Adrenal gland (tissue), 12 donors: ENCODE results near the gene ST7. TPM values are rescaled to one million over a fixed set of nuclear protein-coding genes. Genes with fewer than 3 reads are reported as not detected.
"Not testable (repeated sequence)": the region's sequence is repeated elsewhere in the genome, so short reads cannot be mapped to it uniquely, and the experiment has no call there.

Experiments
- DNase-seq, 7 donors: peaks; one replicate each; pipeline ENCODE4 v3.0.0-alpha.2; 2019 to 2020
- H3K27ac ChIP-seq, 5 donors: fragments of 200-600 bp; sonication (generic) in 4 of 5; 1 replicate in 3 of 5; 2 replicates in 2 of 5; pipeline versions ENCODE4 v1.5.1 to v1.8.0; 2016 to 2020; ENCODE audit warnings: mild to moderate bottlenecking in 1 of 5
- H3K27me3 ChIP-seq: fragments of 200-600 bp; 2 replicates; pipeline ENCODE4 v1.8.0; 2021
- H3K36me3 ChIP-seq, 2 donors: fragments of 200-600 bp; replicated peaks in 1 of 2; 1 replicate in 1 of 2; 2 replicates in 1 of 2; pipeline versions ENCODE4 v1.5.1 to v1.8.0; 2018 to 2022
- H3K4me1 ChIP-seq, 2 donors: fragments of 200-600 bp; replicated peaks in 1 of 2; 1 replicate in 1 of 2; 2 replicates in 1 of 2; pipeline versions ENCODE4 v1.5.1 to v1.8.0; 2018 to 2021
- H3K4me3 ChIP-seq, 4 donors: fragments of 200-600 bp; sonication (generic) in 3 of 4; one replicate each; pipeline ENCODE4 v1.5.1; 2016 to 2018
- H3K9me3 ChIP-seq, 3 donors: fragments of 200-600 bp; sonication (generic) in 1 of 3; replicated peaks in 1 of 3; 1 replicate in 2 of 3; 2 replicates in 1 of 3; pipeline versions ENCODE4 v1.5.1 to v1.8.0; 2016 to 2021
- POLR2A ChIP-seq, 2 donors: fragments of 450-650 bp; IDR thresholded peaks; one replicate each; pipeline ENCODE4 v1.6.1; 2017; ENCODE audit warnings: antibody characterized with exemption in 2 of 2, mild to moderate bottlenecking in 2 of 2, moderate library complexity in 1 of 2
- WGBS, 4 donors: extraction: QIAGEN DNeasy Blood & Tissue Kit in 2 of 4; methylation state at CpG; one replicate each; pipeline versions ENCODE4 v1.1.5 to v1.1.7; 2013 to 2017; 5-methylcytosine and 5-hydroxymethylcytosine counted together
- intact Hi-C, 2 donors: fragments of 100-400 bp; cut with DNase I; formaldehyde crosslinking; loops; one replicate each; pipeline versions ENCODE4 v1.14.1 to v1.15.0; 2022 to 2023
- polyA plus RNA-seq, 3 donors: library from polyadenylated mRNA; stranded (reverse); fragments of 200-250 nt in 2 of 3; fragments of 350-450 nt in 1 of 3; fragmentation: Illumina TruSeq in 1 of 3; extraction: RNeasy Lipid Tissue Mini Kit (QIAGEN cat#74804) in 1 of 3; gene quantifications; one replicate each; pipeline ENCODE4 v1.2.3, GENCODE V29; 2013 to 2014
- total RNA-seq, 9 donors: library from RNA; depleted of rRNA in 4 of 9; stranded (reverse); fragments of >200 nt in 4 of 9; fragments of 120-200 nt in 1 of 9; fragmentation: NEBNext Ultra II Directional in 1 of 9; extraction: Animal tissue kit (Norgen Biotek cat#: 25700) in 1 of 9; gene quantifications; one replicate each; pipeline versions ENCODE4 v1.1.0 to v1.2.4, GENCODE V29; 2013 to 2023
- TF ChIP-seq, protein P1 (sequence below), 6 experiments: fragments of 450-650 bp in 4 of 6; fragments of 200-600 bp in 2 of 6; sonication (generic) in 1 of 6; IDR thresholded peaks; 1 replicate in 5 of 6; 2 replicates in 1 of 6; pipeline versions ENCODE4 v1.5.1 to v1.8.0; 2016 to 2021; ENCODE audit warnings: antibody characterized with exemption in 6 of 6, mild to moderate bottlenecking in 2 of 6, moderate library complexity in 1 of 6
- donor health status: healthy with polysubstance abuse.
- donor health status: Bipolar disorder and iron deficiency.
- donor health status: DM: yes; HTN: yes; CAD: no.
- donor health status: DM: no; HTN: no; CAD: no.
- donor health status: DM: no; HTN: no; CAD: no.
- donor health status: DM: yes; HTN: yes; CAD: no.

Gene ST7
- total and polyA plus RNA-seq, 12 donors: 15.7 to 69.9 (median 33.1) TPM

DNA sequence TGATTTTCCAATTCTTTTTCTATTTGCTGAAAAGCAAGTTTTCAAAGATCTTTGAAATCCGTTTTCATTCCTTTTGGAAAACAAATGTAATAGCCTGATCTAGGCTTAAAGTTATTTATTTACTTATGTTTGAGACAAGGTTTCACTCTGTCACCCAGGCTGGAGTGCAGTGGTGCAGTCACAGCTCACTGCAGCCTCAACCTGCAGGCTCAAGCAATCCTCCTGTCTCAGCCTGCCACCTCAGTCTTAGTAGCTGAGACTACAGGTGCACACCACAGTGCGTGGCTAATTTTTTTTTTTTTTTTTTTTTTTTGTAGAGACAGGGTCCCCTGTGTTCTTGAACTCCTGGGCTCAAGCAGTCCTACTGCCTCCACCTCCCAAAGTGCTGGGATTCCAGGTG lies 4.6 kb downstream of the ST7 start:
- TF ChIP-seq POLR2A (IDR thresholded peaks at IDR 0.05): no peak
- TF ChIP-seq, protein P1, sequence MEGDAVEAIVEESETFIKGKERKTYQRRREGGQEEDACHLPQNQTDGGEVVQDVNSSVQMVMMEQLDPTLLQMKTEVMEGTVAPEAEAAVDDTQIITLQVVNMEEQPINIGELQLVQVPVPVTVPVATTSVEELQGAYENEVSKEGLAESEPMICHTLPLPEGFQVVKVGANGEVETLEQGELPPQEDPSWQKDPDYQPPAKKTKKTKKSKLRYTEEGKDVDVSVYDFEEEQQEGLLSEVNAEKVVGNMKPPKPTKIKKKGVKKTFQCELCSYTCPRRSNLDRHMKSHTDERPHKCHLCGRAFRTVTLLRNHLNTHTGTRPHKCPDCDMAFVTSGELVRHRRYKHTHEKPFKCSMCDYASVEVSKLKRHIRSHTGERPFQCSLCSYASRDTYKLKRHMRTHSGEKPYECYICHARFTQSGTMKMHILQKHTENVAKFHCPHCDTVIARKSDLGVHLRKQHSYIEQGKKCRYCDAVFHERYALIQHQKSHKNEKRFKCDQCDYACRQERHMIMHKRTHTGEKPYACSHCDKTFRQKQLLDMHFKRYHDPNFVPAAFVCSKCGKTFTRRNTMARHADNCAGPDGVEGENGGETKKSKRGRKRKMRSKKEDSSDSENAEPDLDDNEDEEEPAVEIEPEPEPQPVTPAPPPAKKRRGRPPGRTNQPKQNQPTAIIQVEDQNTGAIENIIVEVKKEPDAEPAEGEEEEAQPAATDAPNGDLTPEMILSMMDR (IDR thresholded peaks at IDR 0.05): no peak
- intact Hi-C loops: no loop called here
- H3K4me3 ChIP-seq: no peak overlapping the region
- peaks cover 4 to 23% of the 10 kb centered on the region in 2 donors for H3K4me1 ChIP-seq
- H3K9me3 ChIP-seq: no peaks in the 10 kb centered on the region
- WGBS, 4 donors: 84 to 91% (median 84%) methylated on average over 2 of the region's 2 CpGs
- H3K27me3 ChIP-seq: no peaks in the 10 kb centered on the region
- DNase-seq: no peak
- H3K36me3 ChIP-seq: no peaks in the 10 kb centered on the region
- no peak overlapping the region for H3K27ac ChIP-seq

DNA sequence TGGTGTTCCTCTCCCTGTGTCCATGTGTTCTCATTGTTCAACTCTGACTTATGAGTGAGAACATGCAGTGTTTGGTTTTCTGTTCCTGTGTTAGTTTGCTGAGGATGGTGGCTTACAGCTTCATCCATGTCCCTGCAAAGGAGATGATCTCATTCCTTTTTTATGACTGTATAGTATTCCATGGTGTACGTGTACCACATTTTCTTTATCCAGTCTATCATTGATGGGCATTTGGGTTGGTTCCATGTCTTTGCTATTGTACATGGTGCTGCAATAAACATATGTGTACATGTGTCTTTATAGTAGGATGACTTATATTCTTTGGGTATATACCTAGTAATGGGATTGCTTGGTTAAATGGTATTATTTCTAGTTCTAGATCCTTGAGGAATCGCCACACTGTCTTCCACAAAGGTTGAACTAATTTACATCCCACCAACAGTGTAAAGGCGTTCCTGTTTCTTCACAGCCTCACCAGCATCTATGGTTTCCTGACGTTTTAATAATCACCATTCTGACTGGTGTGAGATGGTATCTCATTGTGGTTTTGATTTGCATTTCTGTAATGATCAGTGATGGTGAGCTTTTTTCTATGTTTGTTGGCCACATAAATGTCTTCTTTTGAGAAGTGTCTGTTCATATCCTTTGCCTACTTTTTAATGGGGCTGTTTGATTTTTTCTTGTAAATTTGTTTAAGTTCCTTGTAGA lies 8.8 kb downstream of the ST7 start:
- intact Hi-C loops, H3K36me3 ChIP-seq, H3K4me1 ChIP-seq, DNase-seq, H3K27me3 ChIP-seq, H3K4me3 ChIP-seq, H3K9me3 ChIP-seq, H3K27ac ChIP-seq: not testable (repeated sequence)
- WGBS, 4 donors: 85 to 92% (median 88%) methylated on average over 4 of the region's 4 CpGs

DNA sequence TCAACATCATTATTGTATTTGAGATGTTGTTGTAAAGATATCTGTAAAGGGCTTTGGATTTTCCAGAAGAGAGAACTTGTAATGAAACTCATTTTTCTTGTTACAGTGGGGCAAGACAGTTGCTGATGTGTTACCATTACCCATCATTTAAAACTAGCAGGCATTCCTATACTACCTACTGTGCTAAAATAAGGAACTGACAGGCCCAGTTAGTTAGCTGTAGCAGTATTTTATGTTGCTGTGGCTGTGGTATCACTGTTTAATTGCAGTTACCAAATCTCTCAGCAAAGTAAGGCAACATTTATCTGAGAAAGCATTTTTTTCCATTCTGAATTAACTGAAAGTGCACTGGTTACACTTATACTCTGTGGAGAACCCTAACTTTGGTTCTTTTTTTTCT lies 9.9 kb downstream of the ST7 start:
- H3K27me3 ChIP-seq: no peaks in the 10 kb centered on the region
- no peak for DNase-seq

DNA sequence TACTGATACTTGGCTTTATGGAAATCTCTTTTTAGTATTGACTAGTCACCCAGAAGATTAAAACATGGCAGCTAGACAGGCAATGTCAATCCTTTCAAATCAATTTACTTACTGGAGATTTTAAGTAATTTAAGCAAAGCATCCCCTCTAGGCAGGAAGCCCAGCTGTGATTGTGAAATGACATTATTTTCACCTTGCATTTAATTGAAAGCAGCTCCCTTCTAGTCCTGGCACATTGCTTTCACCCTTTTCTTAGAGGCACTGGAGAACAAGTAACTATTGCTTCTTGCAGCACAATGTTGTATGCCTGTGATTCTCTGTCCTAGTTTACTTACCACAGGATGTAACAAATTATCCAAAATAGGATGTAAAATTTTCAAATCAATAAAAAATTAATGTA lies 13.3 kb downstream of the ST7 start:
- DNase-seq: no peak
- Histone ChIP-seq H3K27me3 (no peaks in the 10 kb centered on the region), H3K4me1 (peaks cover under 1 to 24% of the 10 kb centered on the region in 2 donors), H3K27ac (no peak overlapping the region), H3K36me3 (no peaks in the 10 kb centered on the region), H3K9me3 (no peaks in the 10 kb centered on the region), H3K4me3 (no peak overlapping the region)
- no peak for TF ChIP-seq POLR2A (IDR thresholded peaks at IDR 0.05)
- TF ChIP-seq, protein P1 (IDR thresholded peaks at IDR 0.05): no peak
- intact Hi-C loops: no loop called here

More for the DNA sequence above, 9.9 kb downstream of the ST7 start:
- intact Hi-C loops: no loop called here
- peaks cover 0 to 5% of the 10 kb centered on the region in 2 donors for H3K4me1 ChIP-seq
- TF ChIP-seq POLR2A (IDR thresholded peaks at IDR 0.05): no peak
- TF ChIP-seq, protein P1 (IDR thresholded peaks at IDR 0.05): no peak
- no peak overlapping the region for H3K4me3 ChIP-seq
- no peaks in the 10 kb centered on the region for H3K36me3 ChIP-seq
- H3K27ac ChIP-seq: no peak overlapping the region
- no peaks in the 10 kb centered on the region for H3K9me3 ChIP-seq

DNA sequence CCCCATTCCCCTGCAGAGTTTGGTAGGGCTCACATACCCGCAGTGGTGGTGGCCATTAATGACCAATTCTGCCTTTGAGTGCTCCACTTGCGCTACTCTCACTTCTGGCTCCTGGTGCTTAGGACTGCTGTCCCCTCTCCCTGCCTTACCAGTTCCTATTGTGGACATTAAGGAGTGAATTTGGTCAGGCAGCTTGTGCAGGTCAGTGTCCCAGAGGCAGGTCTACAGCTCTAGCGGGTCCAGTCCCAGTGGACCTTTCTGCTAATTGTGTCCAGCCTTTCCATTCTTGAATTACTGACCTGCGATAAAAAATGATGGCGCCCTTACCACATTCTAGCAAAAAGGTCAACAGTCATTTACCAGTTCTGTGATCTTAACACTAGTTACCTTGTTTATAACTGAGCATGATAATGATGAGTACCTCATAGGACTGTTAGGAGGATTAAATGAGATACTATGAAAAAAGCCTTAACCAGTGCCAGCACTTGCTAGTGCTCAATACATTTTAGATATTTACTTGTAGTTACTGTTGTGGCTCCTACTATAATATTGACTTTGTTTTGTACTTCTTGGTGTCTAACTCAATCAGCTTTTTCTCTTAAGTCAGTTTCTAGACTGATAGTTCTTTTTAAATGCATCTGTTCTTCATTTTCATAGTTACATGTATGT lies 14.1 kb downstream of the ST7 start:
- intact Hi-C loops: no loop called here
- Histone ChIP-seq H3K27ac (no peak overlapping the region), H3K36me3 (no peaks in the 10 kb centered on the region), H3K4me3 (no peak overlapping the region), H3K4me1 (peaks cover 4 to 29% of the 10 kb centered on the region in 2 donors), H3K27me3 (no peaks in the 10 kb centered on the region), H3K9me3 (no peaks in the 10 kb centered on the region)
- 94 to 96% (median 95%) methylated on average over 5 of the region's 5 CpGs for WGBS, 4 donors
- DNase-seq: no peak
- TF ChIP-seq, protein P1 (IDR thresholded peaks at IDR 0.05): no peak
- TF ChIP-seq POLR2A (IDR thresholded peaks at IDR 0.05): no peak
